ENCODE data around the gene ZSCAN12.

- TF ChIP-seq, protein P1, sequence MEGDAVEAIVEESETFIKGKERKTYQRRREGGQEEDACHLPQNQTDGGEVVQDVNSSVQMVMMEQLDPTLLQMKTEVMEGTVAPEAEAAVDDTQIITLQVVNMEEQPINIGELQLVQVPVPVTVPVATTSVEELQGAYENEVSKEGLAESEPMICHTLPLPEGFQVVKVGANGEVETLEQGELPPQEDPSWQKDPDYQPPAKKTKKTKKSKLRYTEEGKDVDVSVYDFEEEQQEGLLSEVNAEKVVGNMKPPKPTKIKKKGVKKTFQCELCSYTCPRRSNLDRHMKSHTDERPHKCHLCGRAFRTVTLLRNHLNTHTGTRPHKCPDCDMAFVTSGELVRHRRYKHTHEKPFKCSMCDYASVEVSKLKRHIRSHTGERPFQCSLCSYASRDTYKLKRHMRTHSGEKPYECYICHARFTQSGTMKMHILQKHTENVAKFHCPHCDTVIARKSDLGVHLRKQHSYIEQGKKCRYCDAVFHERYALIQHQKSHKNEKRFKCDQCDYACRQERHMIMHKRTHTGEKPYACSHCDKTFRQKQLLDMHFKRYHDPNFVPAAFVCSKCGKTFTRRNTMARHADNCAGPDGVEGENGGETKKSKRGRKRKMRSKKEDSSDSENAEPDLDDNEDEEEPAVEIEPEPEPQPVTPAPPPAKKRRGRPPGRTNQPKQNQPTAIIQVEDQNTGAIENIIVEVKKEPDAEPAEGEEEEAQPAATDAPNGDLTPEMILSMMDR (conservative IDR thresholded peaks at IDR 0.05; ENCODE audit: low read length) = no peak
- TF ChIP-seq EZH2phosphoT487 (IDR thresholded peaks at IDR 0.05; ENCODE audit: borderline replicate concordance) = no peak
Observed at GRCh38 chr6:28335564-28336283, 63.8 kb downstream of the ZSCAN12 start, which contains the start of gene ZSCAN31.
